22Rv1 (cell line): Measurements from ENCODE around the gene PITRM1.

Experiments used
- ZFX ChIP-seq: fragments of 450-650 bp; IDR thresholded peaks from 2 replicates; pipeline ENCODE4 v1.6.1; 2017; ENCODE audit warnings: antibody characterized with exemption, borderline replicate concordance
- TF ChIP-seq, protein P1 (sequence below): fragments of 450-650 bp; IDR thresholded peaks from 2 replicates; pipeline ENCODE4 v1.5.1; 2017; ENCODE audit warnings: mild to moderate bottlenecking

DNA sequence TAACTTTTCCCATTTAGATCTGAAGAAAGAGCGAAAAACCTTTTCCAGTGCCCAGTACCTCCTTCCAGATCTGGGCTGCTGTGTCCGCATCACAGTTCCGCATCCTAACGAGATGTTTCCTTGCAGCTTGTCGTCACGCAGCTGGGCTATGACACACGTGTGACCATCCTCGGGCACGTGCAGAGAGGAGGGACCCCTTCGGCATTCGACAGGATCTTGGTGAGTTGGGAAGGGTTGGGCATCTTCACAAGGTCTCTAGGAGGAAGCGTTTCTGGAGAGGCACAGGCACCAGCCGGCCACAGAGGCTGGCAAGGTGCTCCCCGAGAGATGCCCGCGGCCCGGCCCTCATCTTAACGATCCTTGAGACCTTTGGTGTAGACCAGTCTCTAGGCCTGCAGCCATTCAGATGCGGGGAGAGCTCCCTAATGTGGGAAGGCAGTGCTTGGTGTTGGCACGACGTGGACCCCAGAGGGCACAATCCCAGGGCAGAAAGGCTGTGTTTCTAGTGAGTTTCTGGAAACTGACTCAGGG lies 63.9 kb downstream of the PITRM1 start:
- TF ChIP-seq, protein P1, sequence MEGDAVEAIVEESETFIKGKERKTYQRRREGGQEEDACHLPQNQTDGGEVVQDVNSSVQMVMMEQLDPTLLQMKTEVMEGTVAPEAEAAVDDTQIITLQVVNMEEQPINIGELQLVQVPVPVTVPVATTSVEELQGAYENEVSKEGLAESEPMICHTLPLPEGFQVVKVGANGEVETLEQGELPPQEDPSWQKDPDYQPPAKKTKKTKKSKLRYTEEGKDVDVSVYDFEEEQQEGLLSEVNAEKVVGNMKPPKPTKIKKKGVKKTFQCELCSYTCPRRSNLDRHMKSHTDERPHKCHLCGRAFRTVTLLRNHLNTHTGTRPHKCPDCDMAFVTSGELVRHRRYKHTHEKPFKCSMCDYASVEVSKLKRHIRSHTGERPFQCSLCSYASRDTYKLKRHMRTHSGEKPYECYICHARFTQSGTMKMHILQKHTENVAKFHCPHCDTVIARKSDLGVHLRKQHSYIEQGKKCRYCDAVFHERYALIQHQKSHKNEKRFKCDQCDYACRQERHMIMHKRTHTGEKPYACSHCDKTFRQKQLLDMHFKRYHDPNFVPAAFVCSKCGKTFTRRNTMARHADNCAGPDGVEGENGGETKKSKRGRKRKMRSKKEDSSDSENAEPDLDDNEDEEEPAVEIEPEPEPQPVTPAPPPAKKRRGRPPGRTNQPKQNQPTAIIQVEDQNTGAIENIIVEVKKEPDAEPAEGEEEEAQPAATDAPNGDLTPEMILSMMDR = no peak
- no peak for TF ChIP-seq ZFX
